A549 (cell line): ENCODE data around the gene RALA. TPM values are rescaled to one million over a fixed set of nuclear protein-coding genes. Genes with fewer than 3 reads are reported as not detected.
"Not testable (repeated sequence)": the region's sequence is repeated elsewhere in the genome, so short reads cannot be mapped to it uniquely, and the experiment has no call there.

Source experiments
- ATAC-seq, 2 experiments: fragments of 200-7000 bp in 1 of 2; fragments of >200 bp in 1 of 2; cut with Nextera tagmentation in 1 of 2; cut with Tn5 transposase in 1 of 2; 3 replicates each; pipeline versions ENCODE4 v1.8.0 to v1.9.1; 2018 to 2020; ENCODE audit warnings: mild to moderate bottlenecking in 1 of 2, moderate library complexity in 1 of 2
- CTCF ChIA-PET: fragments of 300-600 bp; sonication (Branson Sonifier 250); formaldehyde crosslinking; extraction: SDS; loops from one replicate; lab custom pipeline; 2021; ENCODE audit warnings: antibody characterized with exemption, inconsistent platforms; lab: Yijun Ruan, JAX
- POLR2A ChIA-PET: fragments of 350-600 bp; formaldehyde crosslinking; extraction: SDS; loops from one replicate; lab custom pipeline; 2021; ENCODE audit warnings: antibody characterized with exemption, inconsistent platforms; lab: Yijun Ruan, JAX
- DNase-seq, 2 experiments: peaks; one replicate each; pipeline versions ENCODE4 v3.0.0 to v3.0.0-alpha.2; 2011 to 2016; ENCODE audit warnings: low read depth in 1 of 2, low spot score in 1 of 2
- FAIRE-seq: peaks from 2 replicates; lab custom pipeline; 2011; peaks lifted over from hg19 to GRCh38; lab: Jason Lieb, UNC
- H3K27ac ChIP-seq, 2 experiments: fragments of >200 bp; sonication (Bioruptor Twin); formaldehyde crosslinking; 3 replicates each; pipeline ENCODE4 v1.5.1; 2016 to 2017
- H3K4me1 ChIP-seq: fragments of >200 bp; sonication (Bioruptor Twin); formaldehyde crosslinking; 3 replicates; pipeline ENCODE4 v1.6.1; 2016
- H3K4me2 ChIP-seq: fragments of >200 bp; sonication (Bioruptor Twin); formaldehyde crosslinking; 3 replicates; pipeline ENCODE4 v1.6.1; 2016
- H3K4me3 ChIP-seq: fragments of >200 bp; sonication (Bioruptor Twin); formaldehyde crosslinking; 3 replicates; pipeline ENCODE4 v1.5.1; 2016
- H3K9me3 ChIP-seq: fragments of >200 bp; sonication (Bioruptor Twin); formaldehyde crosslinking; 3 replicates; pipeline ENCODE4 v1.6.1; 2016
- CBX8 ChIP-seq: fragments of 200-600 bp; sonication (generic); IDR thresholded peaks from 2 replicates; pipeline ENCODE4 v1.6.1; 2016
- CEBPB ChIP-seq, 2 experiments: fragments of >200 bp in 1 of 2; sonication (Bioruptor Twin) in 1 of 2; formaldehyde crosslinking in 1 of 2; IDR thresholded peaks; 2 replicates each; pipeline ENCODE4 v1.6.1; 2012 to 2016
- E2F6 ChIP-seq: IDR thresholded peaks from 2 replicates; pipeline ENCODE4 v1.6.1; 2012; ENCODE audit warnings: low read depth, borderline replicate concordance
- EHF ChIP-seq: fragments of 250-450 bp; sonication (Bioruptor Pico); IDR thresholded peaks from 2 replicates; pipeline ENCODE4 v1.5.0; 2020; ENCODE audit warnings: mild to moderate bottlenecking
- FOSL2 ChIP-seq, 2 experiments: fragments of 450-650 bp in 1 of 2; fragments of >200 bp in 1 of 2; sonication (Bioruptor Twin) in 1 of 2; formaldehyde crosslinking; IDR thresholded peaks; 2 replicates each; pipeline versions ENCODE4 v1.5.0 to v1.6.1; 2016 to 2020; ENCODE audit warnings: mild to moderate bottlenecking in 1 of 2, moderate library complexity in 1 of 2
- HDAC2 ChIP-seq: fragments of 200-600 bp; sonication (generic); IDR thresholded peaks from 2 replicates; pipeline ENCODE4 v1.6.1; 2016
- HEYL ChIP-seq: fragments of 250-450 bp; sonication (Bioruptor Pico); IDR thresholded peaks from 2 replicates; pipeline ENCODE4 v1.8.0; 2021; ENCODE audit warnings: mild to moderate bottlenecking, moderate library complexity
- HMGXB4 ChIP-seq: fragments of 250-450 bp; sonication (Bioruptor Pico); IDR thresholded peaks from 2 replicates; pipeline ENCODE4 v1.5.0; 2021; ENCODE audit warnings: mild to moderate bottlenecking, moderate library complexity, borderline replicate concordance
- JUN ChIP-seq, 2 experiments: fragments of >200 bp; sonication (Bioruptor Twin); formaldehyde crosslinking; IDR thresholded peaks; 2 replicates in 1 of 2; 3 replicates in 1 of 2; pipeline ENCODE4 v1.6.1; 2016 to 2017
- KDM1A ChIP-seq: fragments of 200-600 bp; sonication (generic); IDR thresholded peaks from 2 replicates; pipeline ENCODE4 v1.6.1; 2016; ENCODE audit warnings: low read depth, mild to moderate bottlenecking
- MAFK ChIP-seq: fragments of 450-650 bp; IDR thresholded peaks from 2 replicates; pipeline ENCODE4 v1.6.1; 2014; ENCODE audit not compliant: partially characterized antibody
- MAZ ChIP-seq: fragments of 150-350 bp; IDR thresholded peaks from 2 replicates; pipeline ENCODE4 v1.6.1; 2014; ENCODE audit warnings: antibody characterized with exemption, low read depth, low read length, borderline replicate concordance
- MYC ChIP-seq: IDR thresholded peaks from 2 replicates; pipeline ENCODE4 v1.6.1; 2012; ENCODE audit warnings: mild to moderate bottlenecking, inconsistent platforms, low read length, improper control_type of control experiment, borderline replicate concordance
- NR3C1 ChIP-seq: fragments of >200 bp; sonication (Bioruptor Twin); formaldehyde crosslinking; IDR thresholded peaks from 3 replicates; pipeline ENCODE4 v1.6.1; 2017
- PHF8 ChIP-seq: fragments of 200-600 bp; sonication (generic); IDR thresholded peaks from 2 replicates; pipeline ENCODE4 v1.6.1; 2016; ENCODE audit warnings: low read depth, mild to moderate bottlenecking, antibody characterized with exemption, moderate library complexity, borderline replicate concordance
- RFX5 ChIP-seq: fragments of 450-650 bp; IDR thresholded peaks from 2 replicates; pipeline ENCODE4 v1.7.1; 2014; ENCODE audit warnings: antibody characterized with exemption, mild to moderate bottlenecking, moderate library complexity
- SMC3 ChIP-seq: fragments of >200 bp; sonication (Bioruptor Twin); formaldehyde crosslinking; IDR thresholded peaks from 3 replicates; pipeline ENCODE4 v1.6.1; 2018; ENCODE audit warnings: inconsistent platforms
- TP53 ChIP-seq: fragments of 250-450 bp; sonication (Bioruptor Pico); IDR thresholded peaks from 2 replicates; pipeline ENCODE4 v1.5.0; 2021; ENCODE audit warnings: mild to moderate bottlenecking, moderate library complexity
- ZC3H11A ChIP-seq: fragments of 450-650 bp; IDR thresholded peaks from 2 replicates; pipeline ENCODE4 v1.6.1; 2014; ENCODE audit warnings: antibody characterized with exemption, mild to moderate bottlenecking
- ZNF302 ChIP-seq: fragments of 250-450 bp; sonication (Bioruptor Pico); IDR thresholded peaks from 2 replicates; pipeline ENCODE4 v1.9.0; 2021; ENCODE audit warnings: inconsistent platforms, mild to moderate bottlenecking, moderate library complexity
- ZSCAN20 ChIP-seq: fragments of 250-450 bp; sonication (Bioruptor Pico); IDR thresholded peaks from 2 replicates; pipeline ENCODE4 v1.8.0; 2022; ENCODE audit warnings: mild to moderate bottlenecking, moderate library complexity
- WGBS: methylation state at CpG from one replicate; pipeline ENCODE4 v1.1.6; 2017; ENCODE audit errors: missing lambda C conversion rate; 5-methylcytosine and 5-hydroxymethylcytosine counted together
- polyA plus RNA-seq, 4 experiments: library from polyadenylated mRNA; depleted of rRNA in 3 of 4; stranded (reverse); fragments of >200 nt; fragmentation: RNase III in 1 of 4; extraction: RNeasy Plus Mini Kit Qiagen cat#74134 plus additional on column Dnase treatment in 1 of 4; gene quantifications; 2 replicates in 3 of 4; 3 replicates in 1 of 4; pipeline ENCODE4 v1.2.3, GENCODE V29; 2011 to 2017
- TF ChIP-seq, protein P1 (sequence below): fragments of 250-450 bp; sonication (Bioruptor Pico); IDR thresholded peaks from 2 replicates; pipeline ENCODE4 v1.5.0; 2020; ENCODE audit warnings: low read depth, mild to moderate bottlenecking, moderate library complexity
- TF ChIP-seq, protein P2 (sequence below): IDR thresholded peaks from 2 replicates; pipeline ENCODE4 v1.6.1; 2012
- TF ChIP-seq, protein P3 (sequence below): fragments of 450-650 bp; IDR thresholded peaks from 2 replicates; pipeline ENCODE4 v1.6.1; 2014; ENCODE audit warnings: antibody characterized with exemption

Gene RALA
- polyA plus RNA-seq, 2 of the 4 experiments (the other 2 are of a cell fraction) = 30.1 to 43.7 TPM

DNA sequence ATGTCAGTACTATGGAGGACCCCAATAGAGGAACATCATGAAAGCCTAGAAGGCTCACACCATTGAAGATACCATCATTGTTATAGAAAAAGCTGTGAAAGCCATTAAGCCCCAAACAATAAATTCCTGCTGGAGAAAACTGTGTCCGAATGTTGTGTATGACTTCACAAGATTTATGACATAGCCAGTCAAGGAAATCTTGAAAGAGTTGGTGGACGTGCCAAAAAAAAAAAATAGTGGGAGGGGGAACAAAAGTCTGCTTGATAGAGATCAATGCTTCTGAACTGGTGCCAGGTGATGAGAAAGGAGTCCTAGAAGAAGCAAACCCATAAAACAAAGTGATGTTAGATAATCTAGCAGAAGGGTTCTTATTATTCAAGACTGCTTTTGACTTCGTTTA lies 41.2 kb downstream of the RALA start:
- H3K27ac ChIP-seq = no peak overlapping the region
- CTCF ChIA-PET = no interaction called here
- H3K4me3 ChIP-seq = no peak overlapping the region
- no peak overlapping the region for H3K4me2 ChIP-seq
- WGBS = 94% methylated on average over 3 of the region's 3 CpGs
- POLR2A ChIA-PET = no interaction called here
- no peak for DNase-seq
- H3K4me1 ChIP-seq = peaks cover under 1% of the 10 kb centered on the region; the same call in 1 of the 3 replicates
- no peak for FAIRE-seq
- TF ChIP-seq CBX8 (no peak), ZNF302 (CRISPR knock-in tag) (no peak), MAZ (no peak), SMC3 (no peak), NR3C1 (no peak), MYC (no peak), HEYL (CRISPR knock-in tag) (no peak), ZC3H11A (no peak), RFX5 (no peak), E2F6 (no peak), JUN (IDR thresholded peaks at IDR 0.05) (no peak), EHF (CRISPR knock-in tag) (no peak), FOSL2 (IDR thresholded peaks at IDR 0.05) (no peak), FOSL2 (CRISPR knock-in tag; IDR thresholded peaks at IDR 0.05) (no peak), HMGXB4 (CRISPR knock-in tag) (no peak)
- TF ChIP-seq, protein P1, sequence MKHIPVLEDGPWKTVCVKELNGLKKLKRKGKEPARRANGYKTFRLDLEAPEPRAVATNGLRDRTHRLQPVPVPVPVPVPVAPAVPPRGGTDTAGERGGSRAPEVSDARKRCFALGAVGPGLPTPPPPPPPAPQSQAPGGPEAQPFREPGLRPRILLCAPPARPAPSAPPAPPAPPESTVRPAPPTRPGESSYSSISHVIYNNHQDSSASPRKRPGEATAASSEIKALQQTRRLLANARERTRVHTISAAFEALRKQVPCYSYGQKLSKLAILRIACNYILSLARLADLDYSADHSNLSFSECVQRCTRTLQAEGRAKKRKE (CRISPR knock-in tag) = no peak
- peaks cover 23% of the 10 kb centered on the region; the same call in 2 of the 3 replicates for H3K9me3 ChIP-seq
- ATAC-seq = no peak

DNA sequence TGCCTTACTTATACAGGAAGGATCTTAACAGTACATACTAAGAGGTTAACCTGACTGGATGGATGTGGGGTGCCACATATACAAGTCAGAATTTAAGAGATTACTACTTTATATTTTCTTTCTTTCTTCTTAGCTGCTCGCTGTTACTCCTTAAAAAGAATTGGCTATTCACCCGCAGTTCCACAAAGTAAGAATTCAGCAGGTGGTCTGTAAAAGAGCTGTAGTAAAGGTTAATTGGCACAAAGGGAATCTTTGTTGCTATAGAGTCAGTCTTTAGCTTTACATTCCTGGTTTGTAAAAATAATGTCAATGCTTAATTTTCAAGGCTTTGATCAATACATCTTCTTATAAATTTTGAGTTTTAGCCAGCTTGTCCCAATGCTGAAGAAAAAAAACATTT lies 43.2 kb downstream of the RALA start:
- Histone ChIP-seq H3K4me3 (no peak overlapping the region), H3K9me3 (peaks cover 14% of the 10 kb centered on the region; the same call in 2 of the 3 replicates), H3K4me1 (no peaks in the 10 kb centered on the region)
- ChIA-PET POLR2A (no interaction called here), CTCF (interaction anchor here (1.1 kb wide), 1 partner anchor 13 kb away, joined by 3 read pairs; no protein-coding TSS in a partner anchor)
- FAIRE-seq = no peak
- DNase-seq = no peak
- no peak for ATAC-seq
- TF ChIP-seq PHF8 = no peak
- no peak for TF ChIP-seq MAZ
- no peak for TF ChIP-seq E2F6
- TF ChIP-seq TP53 = no peak
- TF ChIP-seq, all 56 proteins: peak for 0
- Histone ChIP-seq H3K27ac (no peak overlapping the region), H3K4me2 (no peak overlapping the region)
- 91% methylated on average over 2 of the region's 2 CpGs for WGBS

- POLR2A ChIA-PET = no interaction called here
- no peak for ATAC-seq
- CTCF ChIA-PET = no interaction called here
- TF ChIP-seq HDAC2 (no peak), ZSCAN20 (no peak), CEBPB (IDR thresholded peaks at IDR 0.05) (no peak), KDM1A (no peak), FOSL2 (IDR thresholded peaks at IDR 0.05) (no peak), FOSL2 (CRISPR knock-in tag; IDR thresholded peaks at IDR 0.05) (no peak), MAFK (no peak)
- TF ChIP-seq, protein P2, sequence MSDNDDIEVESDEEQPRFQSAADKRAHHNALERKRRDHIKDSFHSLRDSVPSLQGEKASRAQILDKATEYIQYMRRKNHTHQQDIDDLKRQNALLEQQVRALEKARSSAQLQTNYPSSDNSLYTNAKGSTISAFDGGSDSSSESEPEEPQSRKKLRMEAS = no peak
- TF ChIP-seq, protein P3, sequence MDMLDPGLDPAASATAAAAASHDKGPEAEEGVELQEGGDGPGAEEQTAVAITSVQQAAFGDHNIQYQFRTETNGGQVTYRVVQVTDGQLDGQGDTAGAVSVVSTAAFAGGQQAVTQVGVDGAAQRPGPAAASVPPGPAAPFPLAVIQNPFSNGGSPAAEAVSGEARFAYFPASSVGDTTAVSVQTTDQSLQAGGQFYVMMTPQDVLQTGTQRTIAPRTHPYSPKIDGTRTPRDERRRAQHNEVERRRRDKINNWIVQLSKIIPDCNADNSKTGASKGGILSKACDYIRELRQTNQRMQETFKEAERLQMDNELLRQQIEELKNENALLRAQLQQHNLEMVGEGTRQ = no peak
- TF ChIP-seq, all 56 proteins: peak for 0
- Histone ChIP-seq H3K9me3 (peaks cover 7% of the 10 kb centered on the region; the same call in 1 of the 3 replicates), H3K4me3 (no peak overlapping the region), H3K4me2 (no peak overlapping the region), H3K27ac (no peak overlapping the region), H3K4me1 (no peaks in the 10 kb centered on the region)
- WGBS = 91% methylated on average over 3 of the region's 3 CpGs
- FAIRE-seq (no peak), DNase-seq (no peak)
These were observed 44.1 kb downstream of the RALA start for GRCh38 chr7:39667341-39667923.

GRCh38 chr7:39668280-39668679 lies 44.9 kb downstream of the RALA start:
- FAIRE-seq, H3K4me1 ChIP-seq, H3K4me3 ChIP-seq, DNase-seq, H3K9me3 ChIP-seq, H3K27ac ChIP-seq, POLR2A ChIA-PET, H3K4me2 ChIP-seq, ATAC-seq, CTCF ChIA-PET: not testable (repeated sequence)
- WGBS = 83% methylated on average over 4 of the region's 4 CpGs
